LNCaP clone FGC (cell line): ENCODE data around the gene VAMP8.
"Not testable (repeated sequence)": the region's sequence is repeated elsewhere in the genome, so short reads cannot be mapped to it uniquely, and the experiment has no call there.

Source experiments
- DNase-seq: peaks from one replicate; pipeline ENCODE4 v3.0.0-alpha.2; 2011; ENCODE audit warnings: low read depth
- H3K4me3 ChIP-seq: 2 replicates; pipeline ENCODE4 v1.5.1; 2011; ENCODE audit warnings: mild to moderate bottlenecking, low read depth, low read length, control low read depth
- CTCF ChIP-seq: IDR thresholded peaks from 2 replicates; pipeline ENCODE4 v1.5.1; 2012; ENCODE audit warnings: mild to moderate bottlenecking; ENCODE audit not compliant: control insufficient read depth, insufficient read depth; ENCODE audit errors: extremely low read depth

The VAMP8 gene

GRCh38 chr2:85600235-85600575, 22.8 kb downstream of the VAMP8 start:
- TF ChIP-seq CTCF: no peak
- no peak for DNase-seq

GRCh38 chr2:85600951-85601770, 23.8 kb downstream of the VAMP8 start:
- H3K4me3 ChIP-seq: peak overlapping the region; percentile 81
- DNase-seq: no peak
- TF ChIP-seq CTCF: no peak

More at GRCh38 chr2:85600235-85600575, 22.8 kb downstream of the VAMP8 start:
- no peak overlapping the region for H3K4me3 ChIP-seq

GRCh38 chr2:85601771-85602475, 24.5 kb downstream of the VAMP8 start:
- TF ChIP-seq CTCF: no peak
- DNase-seq: no peak
- H3K4me3 ChIP-seq: peak overlapping the region; percentile 81

GRCh38 chr2:85602476-85603234, 25.3 kb downstream of the VAMP8 start, which contains the start of gene TMEM150A:
Gene TMEM150A, minus strand, starts transcription at chr2:85602698. Its CDS starts 750 bp downstream, at chr2:85601948.
- TF ChIP-seq CTCF: 0 out of 2 replicates have a peak, but pooled peaks have one; percentile 1
- DNase-seq: no peak
- peak within 1 kb of the TSS; percentile 81 for H3K4me3 ChIP-seq

GRCh38 chr2:85604133-85604444, 26.7 kb downstream of the VAMP8 start:
- H3K4me3 ChIP-seq: peak overlapping the region; percentile 81
- DNase-seq: not testable (repeated sequence)

- H3K4me3 ChIP-seq: no peak overlapping the region
- TF ChIP-seq CTCF: no peak
- no peak for DNase-seq
Observed at GRCh38 chr2:85604568-85605339, 27.4 kb downstream of the VAMP8 start.
